SK-N-MC (cell line): ENCODE measurements around the gene THEMIS2.

ENCODE experiments used
- EZH2 ChIP-seq: fragments of 200-600 bp; sonication (generic); IDR thresholded peaks from one replicate; pipeline ENCODE4 v1.6.1; 2017; ENCODE audit warnings: antibody characterized with exemption
- FOXP2 ChIP-seq: optimal IDR thresholded peaks from 2 replicates; pipeline ENCODE3; 2011; ENCODE audit warnings: mild to moderate bottlenecking, moderate library complexity; ENCODE audit not compliant: insufficient read depth; ENCODE audit errors: extremely low read length, control extremely low read depth
- POLR2AphosphoS5 ChIP-seq: IDR thresholded peaks from 2 replicates; pipeline ENCODE4 v1.6.1; 2012; ENCODE audit warnings: mild to moderate bottlenecking, low read depth, low read length, borderline replicate concordance

DNA sequence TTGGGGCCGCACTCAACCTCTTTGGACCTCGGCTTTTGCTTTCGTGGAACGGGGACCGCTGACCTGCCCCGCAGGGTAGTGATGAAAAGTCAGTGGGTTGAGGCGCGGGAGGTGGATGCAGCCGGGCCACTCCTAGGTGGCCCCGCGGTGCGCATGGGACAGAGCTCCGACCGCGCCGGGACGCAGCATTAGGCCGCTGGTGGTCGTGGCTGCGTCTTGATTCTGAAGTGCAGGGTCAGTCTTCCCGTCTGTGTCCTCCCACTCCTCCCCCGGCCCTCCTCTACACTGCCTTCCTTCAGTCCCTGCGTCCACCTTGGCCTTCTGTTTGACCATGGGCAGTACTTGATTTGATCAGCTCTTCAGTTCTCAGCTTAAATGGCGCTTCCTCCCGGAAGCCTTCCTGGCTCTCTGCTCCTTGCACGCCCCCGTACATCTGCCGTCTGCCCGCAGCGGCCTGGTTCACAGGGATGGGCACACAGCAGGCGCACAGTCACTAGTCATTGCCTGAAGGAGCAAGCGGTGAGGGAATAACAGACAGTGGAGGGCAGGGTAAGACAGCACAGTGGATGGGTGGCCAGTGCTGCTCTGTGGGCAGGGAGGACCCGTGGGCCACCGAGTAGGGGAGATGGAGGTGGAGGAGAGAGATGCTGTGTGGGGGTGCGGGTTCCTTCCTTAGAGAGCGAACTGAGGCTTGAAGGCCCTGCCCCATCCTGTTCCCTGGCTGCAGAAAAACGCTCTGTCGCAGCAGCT is 633 bp downstream of the THEMIS2 start:
- TF ChIP-seq EZH2: no peak
- no peak for TF ChIP-seq POLR2AphosphoS5
- no peak for TF ChIP-seq FOXP2
